ENCODE results near the gene MYO5C. TPM values are rescaled to one million over a fixed set of nuclear protein-coding genes. Genes with fewer than 3 reads are reported as not detected.

MYO5C gene
- total and polyA plus RNA-seq, 10 of the 15 experiments (the other 5 are each of a cell fraction or from before 2014, with no cell fraction given), result 0.29 to 1.3 (median 0.75) TPM

- TF ChIP-seq IRF5 (IDR thresholded peaks at IDR 0.05; ENCODE audit: borderline replicate concordance), result no peak
Measured at GRCh38 chr15:52193321-52193720, 102.3 kb downstream of the MYO5C start (continued).

- ChIA-PET SMC1A (ENCODE audit: uncharacterized antibody, unreplicated experiment) (interaction anchor here (1.1 kb wide), 1 partner anchor 17 kb away, joined by 6 read pairs; no protein-coding TSS in a partner anchor), POLR2A (interaction anchor here (0.6 kb wide), 2 partner anchors 15 to 287 kb away, joined by 3 to 5 read pairs; no protein-coding TSS in a partner anchor), RAD21 (ENCODE audit: unreplicated experiment) (no interaction called here), CTCF (interaction anchor here (0.6 to 10.0 kb wide), 5 partner anchors 12 to 35 kb away, joined by 3 to 235 read pairs (median 3); no protein-coding TSS in a partner anchor)
- no peak within 1 kb of the TSS for H3K4me3 ChIP-seq
- no peak for DNase-seq (ENCODE audit: low read depth, low spot score)
- TF ChIP-seq NR2F1 (conservative IDR thresholded peaks at IDR 0.05) (no peak), CREB1 (IDR thresholded peaks at IDR 0.05; ENCODE audit: low read depth) (no peak), NFYB (IDR thresholded peaks at IDR 0.05; ENCODE audit: insufficient read depth, low read depth, low read length) (no peak), SMAD5 (IDR thresholded peaks at IDR 0.05; ENCODE audit: low read depth) (no peak), USF1 (IDR thresholded peaks at IDR 0.05; ENCODE audit: borderline replicate concordance, extremely low read length, insufficient read depth, low read depth, low read length) (no peak), CREM (IDR thresholded peaks at IDR 0.05; ENCODE audit: low read depth) (no peak), IRF3 (IDR thresholded peaks at IDR 0.05) (no peak), SRF (IDR thresholded peaks at IDR 0.05; ENCODE audit: low read depth in 2 of 2, low read length in 2 of 2) (no peak), HDAC6 (IDR thresholded peaks at IDR 0.05; ENCODE audit: unreplicated experiment) (no peak), CBFB (IDR thresholded peaks at IDR 0.05; ENCODE audit: low read depth) (no peak), KLF5 (IDR thresholded peaks at IDR 0.05; ENCODE audit: partially characterized antibody) (no peak)
- no peak within 1 kb of the TSS for H3K9ac ChIP-seq (ENCODE audit: control insufficient read depth, insufficient read depth, low read length)
- WGBS (ENCODE audit: insufficient coverage, insufficient replicate concordance, low lambda C conversion rate, missing lambda C conversion rate), result 85% methylated on average over 6 of the region's 7 CpGs
- no peak within 1 kb of the TSS for H3K27ac ChIP-seq (ENCODE audit: control insufficient read depth, insufficient read depth)
- no peaks in the 10 kb centered on the region for H4K20me1 ChIP-seq (ENCODE audit: control insufficient read depth, insufficient read depth)
- no peak within 1 kb of the TSS for H2AFZ ChIP-seq (ENCODE audit: control insufficient read depth, low read depth, low read length)
- ATAC-seq, result no peak
- H3K9me3 ChIP-seq (replicated peaks; ENCODE audit: control insufficient read depth, insufficient read depth, low read length), result no peaks in the 10 kb centered on the region; the same call in 2 of the 3 replicates
- no peaks in the 10 kb centered on the region for H3K79me2 ChIP-seq (ENCODE audit: control insufficient read depth, insufficient read depth, low read length)
- H3K4me1 ChIP-seq (ENCODE audit: control insufficient read depth, insufficient read depth, low read length), result no peaks in the 10 kb centered on the region
- H3K4me2 ChIP-seq (ENCODE audit: control insufficient read depth, insufficient read depth), result no peak within 1 kb of the TSS
- H3K36me3 ChIP-seq (ENCODE audit: control insufficient read depth in 2 of 2, insufficient read depth in 2 of 2, low read length in 1 of 2), result no peaks in the 10 kb centered on the region
- H3K27me3 ChIP-seq (replicated peaks in 1 of 2; ENCODE audit: control insufficient read depth in 2 of 2, insufficient read depth in 2 of 2, low read length in 1 of 2), result no peaks in the 10 kb centered on the region
- BruUV-seq (replicated peaks), result no TSS peak
- in situ Hi-C loops (cut with MboI), result no loop called here
- no peak for FAIRE-seq
- intact Hi-C loops (cut with micrococcal nuclease; ENCODE audit: unreplicated experiment), result no loop called here
Measured at GRCh38 chr15:52191207-52191606, 104.4 kb downstream of the MYO5C start, which contains the start of gene GNB5. TSS of gene GNB5 (minus strand) at chr15:52191392. CDS start at chr15:52184676, 6,716 bp downstream.

Data from GM12878 (cell line).